LoVo (cell line): ENCODE results near the gene HEPACAM.

Experiments
- DNase-seq: peaks from one replicate; pipeline ENCODE4 v3.0.0-alpha.2; 2016; ENCODE audit warnings: low spot score

Gene HEPACAM

DNA sequence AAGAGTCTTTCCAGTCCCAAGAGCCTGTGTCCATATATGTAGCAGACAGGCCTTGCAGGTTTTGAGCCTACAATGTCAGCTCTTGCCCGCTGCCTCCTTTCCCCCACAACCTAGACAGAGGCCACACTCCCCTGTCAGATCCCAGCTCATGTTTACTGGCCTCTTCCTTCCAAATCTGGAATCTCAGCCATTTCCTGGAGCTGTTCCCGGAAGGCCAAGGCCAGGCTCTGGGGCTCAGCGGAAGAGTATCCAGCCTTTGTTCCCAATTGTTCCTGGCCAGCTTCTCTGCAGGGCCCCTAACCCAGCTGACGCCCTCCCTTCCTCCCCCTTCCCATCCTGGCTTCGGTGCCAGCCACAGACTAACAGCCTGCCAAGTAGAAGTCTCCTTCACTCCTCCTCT lies 37.1 kb downstream of the HEPACAM start:
- no peak for DNase-seq

DNA sequence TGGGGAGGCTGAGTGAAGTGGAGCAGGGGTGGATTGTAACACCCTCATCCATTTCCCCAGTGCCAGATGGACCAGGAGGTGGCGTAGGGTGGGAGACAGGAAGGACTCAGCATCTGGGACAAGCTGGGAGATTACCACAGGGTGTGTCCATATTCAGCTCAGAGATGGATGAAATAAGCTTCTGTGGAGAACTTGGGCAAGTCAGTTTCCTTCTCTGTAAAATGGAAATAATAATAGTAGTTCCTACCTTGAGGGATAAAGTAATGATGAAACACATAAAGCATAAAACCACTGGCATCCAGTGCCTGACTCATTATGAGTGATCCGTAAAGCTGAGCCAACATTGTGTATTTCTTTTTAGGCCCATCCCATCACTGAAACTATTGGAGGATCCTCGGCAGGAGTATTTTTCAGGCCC lies 37.6 kb downstream of the HEPACAM start:
- peak; percentile 24 for DNase-seq

DNA sequence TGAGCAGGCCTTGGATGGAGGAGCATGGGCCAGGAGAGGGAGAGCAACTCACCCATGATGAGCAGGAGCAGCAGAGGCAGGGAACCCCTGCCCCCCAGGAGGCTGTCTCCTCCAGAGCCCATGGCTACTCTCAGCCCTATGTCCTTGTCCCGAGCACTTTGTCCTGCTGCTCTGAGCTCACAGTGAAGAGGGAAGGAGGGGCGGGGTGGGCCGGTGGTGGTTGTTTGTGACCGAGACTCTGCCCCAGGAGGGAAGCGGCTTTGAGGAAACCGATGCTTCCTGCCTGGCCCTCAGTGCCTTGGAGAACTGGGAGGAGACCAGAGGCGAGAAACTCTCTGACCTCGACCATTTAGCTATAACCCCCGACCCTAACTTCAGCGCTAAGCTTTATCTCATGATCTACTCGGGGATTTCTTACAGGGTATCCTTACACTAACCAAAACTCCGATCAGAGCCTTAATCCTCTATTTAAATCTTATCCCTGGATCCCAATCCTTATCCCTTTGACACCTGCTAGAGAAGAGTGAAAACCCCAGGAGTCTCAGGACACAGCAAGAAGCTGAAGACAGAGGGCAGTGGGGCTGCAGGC lies 38.1 kb downstream of the HEPACAM start, which contains the start of gene ROBO4:
Gene ROBO4, minus strand, starts transcription at position 192 of the 589 bp plus-strand sequence. Its CDS starts 70 bp downstream, at position 122.
- no peak for DNase-seq

DNA sequence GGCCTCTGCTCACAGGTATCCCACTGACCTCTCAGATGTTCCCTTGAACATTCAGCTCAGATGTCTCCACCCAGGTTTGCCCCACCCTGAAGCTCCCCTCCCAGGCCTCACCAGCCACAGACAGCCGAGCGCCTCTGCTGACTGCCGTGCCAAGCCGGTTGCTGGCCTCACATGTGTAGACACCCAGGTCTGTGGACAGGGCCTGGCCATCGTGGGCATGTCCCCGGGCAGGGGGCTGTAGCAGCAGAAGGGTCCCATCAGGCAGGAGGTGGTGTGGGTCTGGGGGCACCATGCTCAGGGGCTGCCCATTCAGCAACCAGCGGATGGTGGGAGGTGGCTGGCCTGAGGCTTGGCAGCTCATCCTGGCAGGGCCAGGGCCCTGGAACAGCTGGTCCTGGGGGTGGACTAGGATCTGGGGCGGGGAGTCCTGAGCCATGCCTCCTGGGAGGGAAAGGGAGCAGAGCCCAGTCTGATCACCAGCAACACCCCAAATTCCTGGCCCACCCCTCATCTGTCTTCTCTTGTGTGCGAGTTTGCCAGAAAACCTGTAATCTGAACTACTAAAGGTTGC lies 38.9 kb downstream of the HEPACAM start:
- DNase-seq = no peak

DNA sequence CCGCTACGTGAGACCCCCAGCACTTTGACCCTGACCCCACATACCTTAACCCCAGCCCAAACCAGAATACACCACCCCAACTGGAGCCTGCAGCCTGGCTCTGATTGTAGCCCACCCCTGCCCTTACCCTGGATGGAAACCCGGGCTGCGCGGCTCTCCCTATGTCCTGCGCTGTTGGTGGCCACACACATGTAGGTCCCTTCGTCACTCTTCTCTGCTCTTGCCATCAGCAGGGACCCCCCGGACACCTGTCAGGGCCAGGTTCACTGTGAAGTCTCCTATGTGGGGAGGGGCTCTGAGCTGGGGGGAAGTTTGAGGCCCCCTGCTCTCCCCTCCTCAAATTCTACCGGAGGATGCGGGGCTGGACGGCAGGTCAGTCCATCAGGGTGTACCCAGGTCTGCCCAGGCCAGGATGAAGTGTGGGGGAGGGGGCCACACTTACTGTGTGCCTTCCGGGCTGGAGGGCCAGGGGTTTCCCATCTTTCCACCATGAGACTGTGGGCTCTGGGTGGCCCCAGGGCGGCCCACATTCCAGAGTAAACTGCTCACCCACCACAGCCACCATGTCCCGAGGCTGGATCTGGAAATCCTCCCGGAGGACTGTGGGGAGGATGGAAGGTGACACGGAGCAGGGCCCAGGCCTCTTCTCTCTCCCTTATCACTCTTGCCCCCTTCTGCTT lies 39.6 kb downstream of the HEPACAM start:
- no peak for DNase-seq

DNA sequence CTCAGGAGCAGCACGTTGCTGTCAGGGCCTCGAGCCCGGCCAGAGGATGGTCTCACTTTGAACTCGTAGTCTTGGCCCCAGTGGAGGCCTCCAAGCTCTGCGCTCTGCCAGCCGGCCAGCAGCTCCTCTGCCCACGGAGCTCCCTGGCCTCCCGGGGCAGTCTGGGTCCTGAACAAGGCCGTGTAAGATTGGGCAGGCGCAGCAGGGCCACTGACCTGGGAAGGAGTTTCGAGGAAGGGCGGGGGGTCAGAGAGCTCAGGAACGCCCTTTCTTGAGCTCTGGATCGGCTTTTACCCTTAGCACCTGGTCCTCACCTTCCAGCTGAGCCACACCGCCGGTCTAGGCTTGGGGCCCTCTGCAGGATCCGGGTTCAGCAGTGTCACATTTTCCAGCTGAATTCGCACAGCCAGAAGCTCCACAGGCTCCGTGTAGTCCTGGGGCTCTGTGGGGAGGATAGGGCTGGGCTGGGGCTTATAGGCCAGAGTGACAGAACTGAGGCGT lies 40.3 kb downstream of the HEPACAM start:
- DNase-seq = no peak

DNA sequence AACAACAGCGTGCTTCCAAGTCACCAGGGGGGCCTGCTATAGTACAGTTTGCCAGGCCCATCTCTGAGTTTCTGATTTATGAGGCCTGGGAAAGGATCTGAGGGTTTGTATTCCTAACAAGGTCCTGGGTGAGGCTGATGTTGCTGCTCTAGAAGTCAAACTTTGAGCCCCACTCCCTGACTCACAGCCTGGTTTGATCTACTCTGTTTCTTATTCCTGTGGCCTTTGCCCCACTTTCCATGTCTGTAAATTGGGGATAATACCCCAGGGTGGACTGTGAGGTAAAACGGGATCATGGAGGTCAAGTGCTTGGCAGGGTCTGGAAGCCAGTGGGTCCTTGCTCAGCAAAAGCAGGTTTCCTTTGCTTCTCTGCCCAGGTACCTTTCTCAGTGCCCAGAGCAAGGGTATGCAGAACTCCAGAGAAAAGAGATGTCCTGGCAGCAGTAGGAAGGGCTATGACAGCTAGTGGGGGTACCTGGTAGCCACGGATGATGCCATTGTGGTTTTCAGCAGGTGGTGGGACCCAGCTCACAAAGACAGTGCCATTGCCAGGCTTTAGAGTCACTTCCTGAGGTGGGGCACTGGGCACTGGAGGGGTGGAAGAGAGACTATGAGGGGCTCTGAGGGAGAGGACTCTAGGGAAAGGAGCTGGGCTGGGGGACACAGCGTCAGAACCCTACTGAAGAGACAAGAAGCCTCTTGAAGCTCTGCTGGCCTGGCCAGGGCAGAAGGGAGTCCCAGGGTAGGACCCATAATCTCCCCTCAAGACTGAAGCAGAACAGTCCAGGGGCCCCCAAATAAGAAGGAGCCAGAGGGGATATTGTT lies 41.0 kb downstream of the HEPACAM start:
- DNase-seq = no peak

DNA sequence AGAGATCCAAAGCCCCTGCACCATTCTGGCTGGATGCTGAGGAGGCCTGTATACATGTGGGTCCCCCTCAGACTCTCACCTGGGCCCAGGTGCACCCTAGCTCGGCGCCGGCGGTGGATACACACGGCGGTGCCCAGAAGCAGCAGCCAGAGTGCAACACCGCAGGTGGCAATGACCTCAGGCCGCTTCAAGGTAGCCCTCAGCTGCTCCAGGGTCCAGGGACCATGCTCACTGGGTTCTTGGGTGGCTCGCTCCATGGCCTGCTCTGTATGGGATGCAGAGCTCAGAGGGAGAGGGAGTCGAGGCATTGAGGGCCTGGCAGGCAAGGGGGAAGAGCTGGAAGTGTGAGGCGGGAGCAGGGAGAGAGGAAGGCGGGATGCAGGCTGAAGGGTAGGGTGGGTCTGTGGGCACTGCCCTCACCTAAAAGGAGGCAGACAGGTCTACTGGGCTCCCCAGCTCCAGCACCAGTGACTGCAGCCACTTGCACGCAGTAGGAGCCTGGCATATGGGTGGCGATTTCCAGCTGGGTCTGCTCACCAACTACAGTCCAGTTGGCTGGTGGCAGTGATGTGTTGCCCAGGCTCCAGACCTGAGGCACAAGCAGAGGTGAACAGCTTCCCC lies 42.0 kb downstream of the HEPACAM start:
- DNase-seq = no peak

DNA sequence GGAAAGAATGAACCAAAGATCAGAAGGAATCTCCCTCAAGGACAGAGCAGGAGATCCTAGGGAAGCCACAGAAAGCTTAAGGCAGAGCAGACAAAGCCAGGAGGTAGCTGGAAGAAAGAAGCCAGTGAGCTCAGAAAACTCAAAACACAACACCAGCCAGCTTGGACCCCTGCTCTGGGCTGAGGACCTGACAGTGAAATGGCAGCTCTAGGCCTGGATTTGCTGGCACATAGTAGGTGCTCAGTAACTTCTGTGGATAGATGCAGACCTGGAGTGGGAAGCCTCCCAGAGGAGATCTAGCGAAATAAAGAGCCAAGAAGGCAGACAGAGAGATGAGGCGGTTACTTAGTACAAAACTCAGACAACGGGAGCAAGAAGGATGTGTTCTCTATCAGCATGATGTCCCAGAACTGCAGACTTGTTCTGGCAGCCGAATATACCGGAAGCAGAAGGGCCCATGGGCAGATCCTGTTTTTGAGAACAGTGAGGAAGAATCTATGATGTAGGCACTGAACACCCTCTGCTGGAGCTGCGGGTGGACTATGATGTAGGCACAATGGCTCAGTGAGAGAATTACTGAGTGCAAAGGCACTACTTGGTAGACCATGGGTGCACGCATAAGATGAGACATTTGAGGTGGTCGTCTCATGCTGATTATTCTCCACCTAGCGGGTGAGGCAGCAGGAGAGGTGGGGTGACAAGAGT lies 42.9 kb downstream of the HEPACAM start:
- DNase-seq = no peak

DNA sequence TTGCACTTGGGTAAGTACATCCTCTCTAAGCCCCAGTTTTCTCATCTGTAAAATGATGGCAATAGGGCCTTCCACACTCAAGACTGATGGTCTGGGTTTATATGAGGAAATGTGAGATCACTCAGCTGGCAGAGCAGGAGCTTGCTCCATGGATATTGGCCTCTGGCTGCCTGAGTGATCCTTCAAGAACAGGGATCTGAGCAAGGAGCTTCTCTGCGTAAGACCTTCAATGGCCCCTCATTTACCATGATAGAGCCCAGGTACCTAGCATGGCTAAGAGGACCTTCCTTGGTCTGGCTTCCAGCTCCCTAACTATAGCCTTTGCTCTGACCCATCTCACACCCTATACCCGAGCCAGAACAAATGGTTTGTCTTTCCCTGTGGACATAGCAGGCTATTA lies 43.7 kb downstream of the HEPACAM start:
- DNase-seq = no peak

DNA sequence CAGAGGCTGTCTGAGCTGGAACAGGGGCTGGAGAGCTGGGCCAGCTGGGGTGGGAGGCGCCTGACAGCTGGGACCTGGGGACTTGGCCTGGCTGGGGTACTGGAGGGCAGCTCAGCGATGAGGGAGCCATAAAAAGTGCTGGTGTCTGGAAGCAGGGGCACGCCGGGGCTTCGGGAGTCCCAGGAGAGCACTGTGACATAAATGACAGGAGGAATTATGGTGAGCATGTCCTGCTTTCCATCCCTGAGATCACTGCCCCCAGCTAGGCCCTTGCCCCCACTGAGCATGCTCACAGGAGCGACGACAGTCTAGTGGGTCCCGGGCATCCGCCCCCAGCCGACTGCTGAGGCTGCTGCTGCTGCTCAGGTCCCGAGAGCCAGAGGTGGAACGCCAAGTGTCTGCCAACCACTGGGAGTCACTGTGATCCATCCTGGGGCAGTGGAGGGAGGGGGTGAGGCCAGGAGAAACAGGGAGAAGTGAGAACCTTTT lies 44.4 kb downstream of the HEPACAM start:
- no peak for DNase-seq

DNA sequence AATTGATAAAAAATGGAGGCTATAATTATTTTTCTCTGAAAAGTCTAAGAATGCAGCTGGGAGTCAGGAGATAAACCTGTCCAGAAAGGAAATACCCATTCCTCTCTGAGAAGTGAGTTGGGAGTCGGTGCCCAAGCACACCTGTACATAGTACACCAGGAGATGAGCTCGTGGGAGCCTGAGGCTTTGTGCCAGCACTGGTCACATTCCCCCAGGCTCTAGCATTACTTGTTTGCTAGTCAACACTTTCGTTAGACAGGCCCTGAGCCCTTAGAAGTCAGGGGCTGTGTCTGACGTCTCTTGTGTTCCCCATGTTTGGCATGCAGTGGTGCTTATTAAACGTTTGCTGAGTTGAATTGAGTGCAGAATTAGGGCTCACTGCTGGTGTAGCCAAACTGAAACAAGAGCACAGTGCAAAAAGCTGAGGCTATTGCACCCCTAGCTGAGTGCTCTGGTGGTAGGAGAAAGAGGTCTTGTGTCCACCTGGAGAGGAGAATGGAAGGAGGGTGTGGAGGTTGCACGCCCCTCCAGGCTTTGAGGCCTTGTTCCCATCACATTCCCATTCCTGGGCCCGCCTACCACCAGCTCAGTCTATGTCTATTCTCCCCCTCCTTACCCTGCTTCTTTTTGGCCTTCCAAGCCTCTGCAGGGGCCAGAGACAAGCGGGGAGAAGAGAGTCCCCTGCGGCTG lies 45.0 kb downstream of the HEPACAM start:
- no peak for DNase-seq

DNA sequence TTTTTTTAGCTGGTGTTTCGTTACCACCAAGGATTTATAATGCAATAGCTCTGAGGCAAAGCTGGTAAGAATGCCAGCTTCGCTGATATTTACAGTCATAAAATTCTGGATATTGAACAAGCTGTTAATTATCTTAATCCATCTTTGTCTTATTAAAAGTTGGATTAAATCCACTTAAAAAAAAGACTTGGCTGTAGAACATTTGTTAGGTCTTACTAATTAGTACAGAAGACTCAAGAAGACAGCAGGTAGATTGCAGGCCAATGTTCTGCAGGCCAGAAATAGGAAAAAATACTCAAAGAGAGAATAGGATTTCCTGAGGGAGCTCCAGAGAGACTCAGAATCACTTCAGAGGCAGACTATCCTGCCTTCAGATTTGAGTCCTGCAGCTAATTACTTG lies 45.7 kb downstream of the HEPACAM start:
- no peak for DNase-seq

DNA sequence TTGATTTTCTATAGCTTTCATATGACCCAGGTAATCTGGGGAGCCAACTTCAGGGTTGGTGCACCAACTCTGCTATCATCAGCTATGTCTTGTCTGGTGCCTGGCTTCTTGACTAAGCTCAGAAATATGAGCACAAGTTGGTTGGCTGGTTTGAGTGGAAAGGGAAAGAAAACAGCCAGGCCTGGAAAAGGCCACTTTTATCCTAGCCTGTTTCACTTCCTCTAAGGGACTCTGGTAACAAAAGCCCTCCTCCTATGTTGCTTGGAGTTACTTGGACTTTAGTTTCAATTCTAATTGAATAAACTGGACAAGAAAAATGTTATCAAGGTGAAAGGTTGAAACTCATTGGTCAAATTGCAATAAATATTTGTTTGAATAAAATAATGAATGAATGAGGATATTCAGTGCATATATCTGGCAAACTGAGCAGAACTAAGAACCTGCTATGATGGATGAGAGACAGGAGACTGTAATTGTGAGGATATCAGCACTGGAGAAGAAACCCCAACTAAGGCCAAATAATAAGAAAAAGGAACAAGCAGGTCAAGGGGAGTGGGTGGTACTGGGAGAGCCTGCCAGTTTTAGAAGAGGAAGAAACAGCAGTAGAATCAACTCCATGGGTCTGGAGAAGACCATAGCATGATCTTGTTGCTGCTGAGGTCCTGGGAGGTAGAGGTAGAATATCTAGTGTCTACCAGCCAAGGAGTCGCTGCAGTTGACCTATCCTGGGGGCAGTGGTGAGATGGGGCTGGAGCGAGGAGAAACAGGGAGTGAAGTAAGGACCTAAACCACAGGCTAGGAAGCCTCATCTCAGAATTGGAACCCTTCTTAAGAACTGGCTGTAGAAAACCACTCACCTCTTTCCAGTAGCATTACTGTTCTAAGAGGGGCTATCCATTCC lies 46.4 kb downstream of the HEPACAM start:
- DNase-seq = no peak

DNA sequence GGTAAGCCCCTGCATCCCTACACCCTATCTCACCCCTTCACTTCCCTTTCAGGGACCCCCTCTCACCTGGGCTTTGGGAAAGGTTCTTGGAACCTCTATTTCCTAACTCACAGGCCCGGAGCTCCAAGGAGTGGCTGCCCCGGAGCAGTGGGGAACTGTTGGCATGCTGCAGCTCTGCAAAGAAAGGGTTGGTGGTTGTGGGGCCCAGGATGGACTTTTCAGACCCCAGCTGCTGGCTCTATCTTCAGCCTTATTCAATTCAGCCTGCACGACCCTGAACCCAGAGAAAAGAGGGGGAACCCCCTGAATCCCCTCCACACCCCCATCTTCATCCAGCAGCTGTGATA lies 48.2 kb downstream of the HEPACAM start:
- no peak for DNase-seq

DNA sequence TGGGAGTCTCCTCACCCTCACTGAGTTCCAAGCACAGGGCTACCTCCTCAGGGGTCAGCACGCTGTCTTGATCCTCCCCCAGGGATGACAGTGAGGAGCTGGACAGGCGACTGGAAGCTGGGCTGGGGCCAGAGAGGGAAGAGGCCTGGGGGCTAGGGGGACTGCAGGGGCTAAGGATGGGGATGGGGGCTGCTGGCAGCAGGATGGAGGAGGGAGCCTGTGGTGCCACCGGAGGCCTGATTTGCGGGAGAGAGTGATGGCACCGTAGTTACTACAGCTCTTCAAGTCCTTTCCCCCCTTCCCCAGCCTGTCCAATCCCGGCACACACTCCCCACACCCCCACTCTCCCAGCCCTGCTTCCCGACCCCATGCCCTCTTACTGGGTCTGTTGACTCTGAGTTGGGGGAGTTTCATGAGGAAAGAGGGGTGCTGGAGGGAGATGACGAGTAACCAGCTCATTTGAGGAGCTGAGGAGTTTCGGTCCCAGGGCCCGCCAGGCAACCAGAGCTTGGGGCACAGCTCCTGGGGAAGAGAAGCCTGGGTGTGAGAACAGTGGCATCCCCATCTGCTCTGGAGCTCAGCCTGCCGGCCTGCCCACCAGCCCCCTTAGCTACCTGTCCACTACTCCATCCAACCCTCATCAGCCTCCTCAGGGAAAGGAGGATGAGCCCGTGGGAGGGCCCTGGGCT lies 48.7 kb downstream of the HEPACAM start:
- no peak for DNase-seq

DNA sequence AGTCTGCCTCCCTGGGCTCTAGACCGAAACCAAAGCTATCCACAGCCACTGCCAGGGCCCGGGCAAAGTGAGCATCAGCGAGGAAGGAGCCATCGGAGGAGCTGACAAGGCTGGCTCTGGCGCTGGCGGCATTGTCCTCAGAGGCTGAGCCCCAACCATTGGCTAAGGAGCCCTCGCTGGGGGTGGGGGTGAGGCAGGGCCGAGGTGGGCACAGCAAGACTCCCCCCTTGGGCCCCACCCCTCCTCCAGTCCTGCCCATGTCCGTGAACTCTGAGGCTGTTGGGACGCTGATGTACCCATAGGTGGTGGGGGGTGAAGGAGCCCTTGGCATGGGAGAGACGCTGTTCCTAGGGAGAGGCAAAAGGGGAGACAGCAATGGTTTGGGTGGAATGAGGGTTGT lies 49.4 kb downstream of the HEPACAM start:
- no peak for DNase-seq

DNA sequence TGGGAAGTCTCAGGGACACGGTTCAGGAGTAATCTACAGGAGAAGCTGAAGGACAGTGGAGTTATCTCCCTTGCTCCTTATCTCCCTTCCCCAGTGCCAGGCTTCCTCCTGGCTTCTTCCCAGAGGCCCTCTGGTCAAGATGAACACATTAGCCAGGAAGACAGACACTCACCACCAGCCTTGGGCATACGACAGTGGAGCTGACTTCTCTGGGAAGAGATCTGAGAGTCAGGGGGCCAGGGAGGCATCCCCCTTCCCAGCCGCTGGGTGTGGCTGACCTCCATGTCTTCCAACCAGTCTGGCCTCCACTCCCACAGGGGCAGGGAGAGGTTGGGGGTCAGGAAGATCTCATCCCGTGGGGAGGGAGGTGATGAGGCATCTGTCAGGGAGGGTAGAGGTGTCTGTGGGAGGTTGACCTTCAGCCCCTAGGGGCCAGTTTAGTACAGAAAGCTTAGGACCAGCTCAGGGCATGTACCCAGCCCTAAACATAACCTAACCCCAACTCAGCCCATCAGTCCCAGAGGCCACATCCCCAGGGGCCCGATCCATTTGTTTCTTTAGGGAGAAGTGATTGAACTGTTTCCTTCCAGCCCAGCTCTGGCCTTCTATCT lies 50.9 kb downstream of the HEPACAM start:
- no peak for DNase-seq

DNA sequence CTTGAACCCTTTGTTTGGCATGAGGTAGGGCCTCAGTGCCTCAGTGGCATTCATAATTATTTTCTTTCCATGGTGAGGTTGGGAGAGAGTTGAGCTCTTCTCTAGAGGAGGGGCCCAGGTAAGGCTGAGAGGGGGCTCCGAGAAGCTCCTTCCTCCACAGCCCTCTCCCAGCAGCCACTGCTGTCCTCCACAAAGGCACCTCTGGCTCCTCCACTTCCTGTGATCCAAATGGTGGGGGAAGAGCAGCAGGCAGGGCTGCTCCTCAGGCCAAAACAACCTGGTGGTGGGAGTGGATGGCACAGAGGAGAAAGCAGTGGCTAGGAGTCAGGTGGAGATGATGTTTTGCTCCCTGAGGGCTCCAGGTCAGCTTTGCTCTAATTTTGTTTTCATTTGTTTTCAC lies 51.5 kb downstream of the HEPACAM start:
- DNase-seq = no peak
